Activated naive CD4-positive, alpha-beta T cell treated with anti-CD3 and anti-CD28 coated beads, Interleukin-2, amount 50 U/mL, for 24 hours (primary cell): ENCODE measurements around the gene DYNC1LI1.
"Not testable (repeated sequence)": the region's sequence is repeated elsewhere in the genome, so short reads cannot be mapped to it uniquely, and the experiment has no call there.

ENCODE experiments used
- H3K27ac Mint-ChIP-seq: one replicate; pipeline ENCODE4 v1.8.0; 2021; ENCODE audit warnings: mild to moderate bottlenecking, mixed read lengths
- H3K27me3 Mint-ChIP-seq: one replicate; pipeline ENCODE4 v1.8.0; 2021; ENCODE audit warnings: mixed read lengths
- H3K36me3 Mint-ChIP-seq: one replicate; pipeline ENCODE4 v1.8.0; 2021; ENCODE audit warnings: mixed read lengths
- H3K4me1 Mint-ChIP-seq: one replicate; pipeline ENCODE4 v1.8.0; 2021; ENCODE audit warnings: mixed read lengths
- H3K4me3 Mint-ChIP-seq: one replicate; pipeline ENCODE4 v1.8.0; 2021; ENCODE audit warnings: mild to moderate bottlenecking, mixed read lengths
- H3K9me3 Mint-ChIP-seq: one replicate; pipeline ENCODE4 v1.8.0; 2021; ENCODE audit warnings: mixed read lengths

Gene DYNC1LI1

DNA sequence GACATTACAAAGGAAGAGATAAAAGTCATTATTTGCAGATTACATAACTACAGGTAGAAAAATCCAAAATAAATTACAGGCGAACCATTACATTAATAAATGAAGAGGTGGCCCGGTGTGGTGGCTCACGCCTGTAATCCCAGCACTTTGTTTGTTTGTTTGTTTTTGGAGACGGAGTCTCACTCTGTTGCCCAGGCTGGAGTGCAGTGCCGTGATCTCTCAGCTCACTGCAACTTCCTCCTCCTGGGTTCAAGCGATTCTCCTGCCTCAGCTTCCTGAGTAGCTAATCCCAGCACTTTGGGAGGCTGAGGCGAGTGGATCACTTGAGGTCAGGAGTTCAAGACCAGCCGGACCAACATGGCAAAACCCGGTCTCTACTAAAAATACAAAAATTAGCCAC, 53.9 kb downstream of the DYNC1LI1 start:
- H3K4me1 Mint-ChIP-seq, H3K36me3 Mint-ChIP-seq, H3K9me3 Mint-ChIP-seq, H3K27me3 Mint-ChIP-seq: not testable (repeated sequence)
- Mint-ChIP-seq H3K4me3 (peak overlapping the region; percentile 40), H3K27ac (peak overlapping the region; percentile 51)

DNA sequence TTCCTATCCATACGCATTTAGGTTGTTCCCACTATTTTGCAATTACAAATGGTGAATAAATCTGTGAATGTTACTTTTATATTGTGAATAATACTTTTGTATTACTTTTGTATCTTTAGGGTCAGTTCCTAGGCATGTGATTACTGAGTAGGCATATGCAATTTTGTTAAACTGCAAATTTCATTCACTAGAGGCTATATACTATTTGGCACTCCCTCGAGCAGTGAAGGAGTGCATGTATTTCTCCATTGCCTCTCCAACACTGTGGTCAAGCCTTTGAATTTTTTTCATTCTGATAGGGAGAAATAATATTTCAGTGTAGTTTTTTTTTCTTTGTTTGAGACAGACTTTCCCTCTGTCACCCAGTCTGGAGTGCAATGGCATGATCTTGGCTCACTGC, 59.7 kb downstream of the DYNC1LI1 start:
- Mint-ChIP-seq H3K27me3 (no peaks in the 10 kb centered on the region), H3K36me3 (no peaks in the 10 kb centered on the region), H3K4me3 (no peak overlapping the region), H3K4me1 (no peaks in the 10 kb centered on the region), H3K9me3 (no peaks in the 10 kb centered on the region), H3K27ac (no peak overlapping the region)

DNA sequence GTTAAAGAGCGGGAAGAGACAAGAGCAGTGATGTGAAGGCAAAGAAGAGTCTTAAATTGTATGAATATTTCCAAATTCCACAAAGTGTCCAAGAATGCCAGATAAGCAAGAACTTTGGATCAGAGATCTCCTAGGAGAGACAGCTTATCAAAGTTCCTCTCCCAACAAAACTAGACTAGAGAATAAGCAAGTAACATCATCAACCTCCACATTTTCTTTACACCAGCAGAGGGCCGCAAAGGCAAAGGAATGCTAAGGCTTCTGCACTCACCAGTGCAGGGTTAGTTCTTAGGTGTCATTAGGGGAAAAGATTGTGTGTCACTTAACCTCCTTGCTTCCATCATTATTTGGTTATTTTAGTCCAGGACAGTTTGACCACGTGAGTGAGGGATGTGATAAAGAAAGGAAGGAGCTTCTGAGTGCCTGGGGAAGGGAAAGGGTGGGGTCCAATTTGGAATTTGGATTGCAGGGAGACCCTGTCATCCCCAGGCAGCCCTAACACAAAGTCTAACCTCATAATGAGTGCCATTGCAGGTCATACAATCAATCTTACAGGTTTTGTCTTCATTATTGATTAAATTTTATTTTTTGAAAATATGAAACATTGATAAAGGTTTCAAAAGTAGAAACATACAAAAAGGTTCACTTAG, 60.5 kb downstream of the DYNC1LI1 start:
- H3K27ac Mint-ChIP-seq = peak overlapping the region; percentile 47
- no peaks in the 10 kb centered on the region for H3K9me3 Mint-ChIP-seq
- H3K27me3 Mint-ChIP-seq = no peaks in the 10 kb centered on the region
- H3K36me3 Mint-ChIP-seq = no peaks in the 10 kb centered on the region
- no peak overlapping the region for H3K4me3 Mint-ChIP-seq
- no peaks in the 10 kb centered on the region for H3K4me1 Mint-ChIP-seq

DNA sequence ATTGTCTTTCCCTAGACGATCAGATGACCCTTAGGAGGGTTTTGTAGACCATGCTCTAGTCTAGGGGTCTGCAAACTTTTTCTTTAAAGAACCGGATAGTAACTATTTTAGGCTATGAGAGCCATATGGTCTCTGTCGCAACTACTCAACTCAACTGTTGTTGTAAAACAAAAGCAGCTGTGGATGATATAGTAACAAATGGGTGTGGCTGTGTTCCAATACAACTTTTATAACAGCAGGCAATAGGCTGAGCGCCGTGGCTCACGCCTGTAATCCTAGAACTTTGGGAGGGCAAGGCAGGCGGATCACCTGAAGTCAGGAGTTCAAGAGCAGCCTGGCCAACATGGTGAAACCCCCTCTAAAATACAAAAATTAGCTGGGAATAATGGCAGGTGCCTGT, 61.9 kb downstream of the DYNC1LI1 start:
- H3K36me3 Mint-ChIP-seq = no peaks in the 10 kb centered on the region
- no peaks in the 10 kb centered on the region for H3K27me3 Mint-ChIP-seq
- H3K27ac Mint-ChIP-seq = no peak overlapping the region
- H3K4me3 Mint-ChIP-seq = no peak overlapping the region
- no peaks in the 10 kb centered on the region for H3K4me1 Mint-ChIP-seq
- H3K9me3 Mint-ChIP-seq = no peaks in the 10 kb centered on the region

DNA sequence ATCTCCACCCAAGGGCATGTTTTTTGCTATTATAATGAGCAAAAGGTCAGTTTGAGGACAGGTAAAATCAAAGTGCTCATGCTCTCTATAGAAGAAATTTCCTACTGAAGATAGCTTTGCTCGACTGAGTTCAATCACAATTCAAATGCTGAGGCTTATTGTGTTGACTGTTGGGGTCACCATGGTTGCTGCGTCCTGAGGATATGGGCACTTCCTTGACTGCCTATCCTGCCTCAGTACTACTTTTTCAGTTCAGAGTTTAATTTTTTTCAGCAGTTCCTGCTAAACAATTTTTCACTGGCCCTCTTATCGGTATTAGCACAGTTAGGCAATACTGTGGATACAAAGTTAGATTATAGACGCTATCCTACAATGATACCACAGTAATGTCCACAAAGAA, 64.2 kb downstream of the DYNC1LI1 start:
- Mint-ChIP-seq H3K36me3 (no peaks in the 10 kb centered on the region), H3K4me1 (peaks cover 10% of the 10 kb centered on the region), H3K27me3 (no peaks in the 10 kb centered on the region), H3K4me3 (no peak overlapping the region), H3K27ac (no peak overlapping the region), H3K9me3 (no peaks in the 10 kb centered on the region)

DNA sequence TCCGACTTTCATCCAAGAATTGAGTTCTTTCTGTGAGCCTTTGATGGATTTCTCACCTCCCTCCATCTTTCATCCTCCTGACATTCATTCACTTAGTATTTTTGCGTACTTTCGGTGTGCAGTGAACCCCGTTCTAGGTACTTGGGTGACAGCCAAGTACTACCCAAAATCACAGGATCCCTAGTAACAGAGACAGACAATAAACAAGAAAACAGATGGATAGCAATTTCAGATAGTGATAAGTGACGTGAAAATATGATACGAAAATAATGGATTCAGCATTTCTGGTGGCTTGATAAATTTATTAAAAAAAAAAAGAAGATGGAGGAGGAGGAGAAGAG, 67.7 kb downstream of the DYNC1LI1 start:
- Mint-ChIP-seq H3K4me1 (peaks cover 39% of the 10 kb centered on the region), H3K27ac (peak overlapping the region; percentile 99), H3K36me3 (peaks cover 3% of the 10 kb centered on the region), H3K9me3 (no peaks in the 10 kb centered on the region), H3K4me3 (peak overlapping the region; percentile 96), H3K27me3 (no peaks in the 10 kb centered on the region)

DNA sequence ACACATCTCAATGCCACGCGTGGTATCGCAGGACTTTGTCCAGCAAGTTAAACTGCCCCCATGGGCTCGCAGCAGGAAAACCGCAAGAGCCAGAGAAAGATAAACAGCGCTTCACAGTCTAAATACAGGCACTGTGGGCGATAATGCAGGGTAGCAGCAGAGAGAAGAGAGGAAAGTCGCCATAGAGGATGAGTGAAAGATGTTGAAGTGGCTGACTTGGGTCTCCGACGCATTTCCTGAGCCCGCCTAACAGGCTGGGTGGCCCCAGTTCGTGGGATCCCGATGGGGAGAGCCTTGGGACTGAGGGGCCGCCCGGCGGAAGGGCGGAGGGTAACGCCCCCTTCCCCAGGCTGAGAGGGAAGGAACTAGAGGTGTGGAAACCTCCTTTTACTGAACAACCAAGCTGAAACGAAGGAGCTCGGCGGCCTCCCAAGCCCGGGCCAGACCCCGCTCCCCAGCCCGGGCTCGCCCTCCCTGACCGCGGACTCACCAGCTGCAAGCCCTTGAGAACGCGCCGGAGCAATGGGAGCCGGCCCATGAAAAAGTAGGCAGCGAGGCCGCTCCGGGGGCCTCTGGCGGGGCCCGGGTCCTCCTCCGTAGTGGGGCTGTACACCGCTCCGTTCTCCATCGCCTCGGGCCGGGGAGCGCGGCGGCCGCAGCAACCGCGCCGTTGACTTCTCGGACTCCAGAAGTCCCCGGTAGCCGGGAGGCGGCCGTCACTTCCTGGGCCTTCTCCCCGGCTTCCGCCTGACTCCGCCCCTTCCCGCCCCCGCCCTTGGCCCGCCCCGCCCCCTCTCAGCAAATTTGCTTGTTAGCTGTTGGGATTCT, 68.3 kb downstream of the DYNC1LI1 start, which contains the start of gene CMTM6:
Gene CMTM6, minus strand, starts transcription at position 735 of the 828 bp plus-strand sequence. Its CDS starts 107 bp downstream, at position 628.
- no peaks in the 10 kb centered on the region for H3K9me3 Mint-ChIP-seq
- H3K36me3 Mint-ChIP-seq = peaks cover 3% of the 10 kb centered on the region
- H3K27me3 Mint-ChIP-seq = no peaks in the 10 kb centered on the region
- peak within 1 kb of the TSS; percentile 99 for H3K27ac Mint-ChIP-seq
- H3K4me1 Mint-ChIP-seq = peaks cover 40% of the 10 kb centered on the region
- peak within 1 kb of the TSS; percentile 96 for H3K4me3 Mint-ChIP-seq

GRCh38 chr3:32501783-32502117, 68.9 kb downstream of the DYNC1LI1 start:
- Mint-ChIP-seq H3K4me1 (peaks cover 42% of the 10 kb centered on the region), H3K27me3 (no peaks in the 10 kb centered on the region), H3K36me3 (peaks cover 4% of the 10 kb centered on the region), H3K27ac (peak overlapping the region; percentile 62), H3K4me3 (peak overlapping the region; percentile 96), H3K9me3 (no peaks in the 10 kb centered on the region)

- H3K4me1 Mint-ChIP-seq = peaks cover 49% of the 10 kb centered on the region
- H3K27me3 Mint-ChIP-seq = no peaks in the 10 kb centered on the region
Observed at GRCh38 chr3:32500880-32501782, 69.5 kb downstream of the DYNC1LI1 start.

GRCh38 chr3:32500231-32500630, 70.4 kb downstream of the DYNC1LI1 start:
- Mint-ChIP-seq H3K4me3 (peak overlapping the region; percentile 96), H3K36me3 (peaks cover 7% of the 10 kb centered on the region), H3K4me1 (peaks cover 57% of the 10 kb centered on the region), H3K27ac (no peak overlapping the region), H3K27me3 (no peaks in the 10 kb centered on the region), H3K9me3 (no peaks in the 10 kb centered on the region)

More at GRCh38 chr3:32500880-32501782, 69.5 kb downstream of the DYNC1LI1 start:
- H3K36me3 Mint-ChIP-seq = peaks cover 7% of the 10 kb centered on the region
- H3K9me3 Mint-ChIP-seq = no peaks in the 10 kb centered on the region
- H3K4me3 Mint-ChIP-seq = peak overlapping the region; percentile 96
- H3K27ac Mint-ChIP-seq = peak overlapping the region; percentile 55

GRCh38 chr3:32499585-32499984, 71.1 kb downstream of the DYNC1LI1 start:
- H3K9me3 Mint-ChIP-seq = no peaks in the 10 kb centered on the region
- no peak overlapping the region for H3K4me3 Mint-ChIP-seq
- peaks cover 7% of the 10 kb centered on the region for H3K36me3 Mint-ChIP-seq
- peak overlapping the region; percentile 12 for H3K27ac Mint-ChIP-seq
- peaks cover 60% of the 10 kb centered on the region for H3K4me1 Mint-ChIP-seq
- no peaks in the 10 kb centered on the region for H3K27me3 Mint-ChIP-seq

GRCh38 chr3:32498992-32499391, 71.7 kb downstream of the DYNC1LI1 start:
- H3K27me3 Mint-ChIP-seq = no peaks in the 10 kb centered on the region
- peaks cover 60% of the 10 kb centered on the region for H3K4me1 Mint-ChIP-seq
- H3K36me3 Mint-ChIP-seq = peaks cover 7% of the 10 kb centered on the region
- H3K4me3 Mint-ChIP-seq = no peak overlapping the region
- H3K9me3 Mint-ChIP-seq = no peaks in the 10 kb centered on the region
- H3K27ac Mint-ChIP-seq = no peak overlapping the region

GRCh38 chr3:32498252-32498651, 72.4 kb downstream of the DYNC1LI1 start:
- Mint-ChIP-seq H3K36me3 (peaks cover 7% of the 10 kb centered on the region), H3K4me1 (peaks cover 58% of the 10 kb centered on the region), H3K9me3 (no peaks in the 10 kb centered on the region), H3K27me3 (no peaks in the 10 kb centered on the region), H3K27ac (peak overlapping the region; percentile 49), H3K4me3 (no peak overlapping the region)

GRCh38 chr3:32495609-32496008, 75.0 kb downstream of the DYNC1LI1 start:
- Mint-ChIP-seq H3K27ac (no peak overlapping the region), H3K4me3 (no peak overlapping the region), H3K36me3 (peaks cover 7% of the 10 kb centered on the region), H3K9me3 (no peaks in the 10 kb centered on the region), H3K4me1 (peaks cover 42% of the 10 kb centered on the region), H3K27me3 (no peaks in the 10 kb centered on the region)

DNA sequence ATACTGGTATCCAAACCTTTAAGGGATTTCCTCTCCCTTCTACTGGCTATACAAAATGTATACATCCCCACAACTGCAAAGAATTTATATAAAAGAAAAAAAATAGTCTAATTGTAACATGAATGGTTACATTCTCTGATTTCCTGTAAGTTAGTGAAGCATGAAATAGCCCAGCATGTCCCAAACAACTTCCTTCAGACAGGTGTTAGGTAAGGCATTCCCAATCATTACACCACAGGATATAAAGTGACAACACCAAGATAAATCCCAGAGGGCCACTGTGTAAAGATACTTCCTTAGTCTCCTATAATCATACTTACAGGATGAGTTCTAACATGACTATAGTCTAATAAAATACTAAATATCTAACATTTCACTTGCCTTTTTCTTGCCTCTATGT, 75.6 kb downstream of the DYNC1LI1 start:
- Mint-ChIP-seq H3K4me3 (no peak overlapping the region), H3K36me3 (peaks cover 7% of the 10 kb centered on the region), H3K27ac (no peak overlapping the region), H3K27me3 (no peaks in the 10 kb centered on the region), H3K4me1 (peaks cover 36% of the 10 kb centered on the region), H3K9me3 (no peaks in the 10 kb centered on the region)
